Stimulated activated naive CD8-positive, alpha-beta T cell treated with anti-CD3 and anti-CD28 coated beads, Interleukin-15, Interleukin-2, amounts not matched to agents 100 U/mL and 50 U/mL, for 24 hours (primary cell): ENCODE measurements around the gene PLCB1.
"Not testable (repeated sequence)": the region's sequence is repeated elsewhere in the genome, so short reads cannot be mapped to it uniquely, and the experiment has no call there.

Source experiments
- ATAC-seq: fragments of 150-1000 bp; cut with Tn5 transposase; one replicate; pipeline ENCODE4 v1.10.0; 2021
- DNase-seq: peaks from one replicate; pipeline ENCODE4 v3.0.0; 2021

The PLCB1 gene

GRCh38 chr20:8447262-8448120, 315.4 kb downstream of the PLCB1 start:
- DNase-seq (no peak), ATAC-seq (no peak)

DNA sequence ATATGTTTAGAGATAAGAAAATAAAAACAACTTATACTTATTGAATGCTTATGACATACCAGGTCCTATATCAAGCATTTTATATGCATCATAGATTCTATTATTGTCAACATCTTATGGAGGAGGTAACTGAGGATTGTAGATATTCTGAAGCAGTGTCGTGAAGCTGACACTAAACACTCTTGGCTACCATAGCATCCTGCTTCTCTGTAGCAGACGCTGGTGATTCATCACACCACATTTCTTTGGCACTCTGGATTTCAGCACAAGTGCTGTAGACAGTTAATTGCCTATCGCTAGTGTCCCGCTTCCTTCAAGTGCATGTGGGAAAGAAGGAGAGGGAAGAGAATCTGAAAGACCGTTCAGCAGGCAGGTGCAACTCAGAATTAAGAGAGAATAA, 317.1 kb downstream of the PLCB1 start:
- no peak for ATAC-seq
- DNase-seq = no peak

DNA sequence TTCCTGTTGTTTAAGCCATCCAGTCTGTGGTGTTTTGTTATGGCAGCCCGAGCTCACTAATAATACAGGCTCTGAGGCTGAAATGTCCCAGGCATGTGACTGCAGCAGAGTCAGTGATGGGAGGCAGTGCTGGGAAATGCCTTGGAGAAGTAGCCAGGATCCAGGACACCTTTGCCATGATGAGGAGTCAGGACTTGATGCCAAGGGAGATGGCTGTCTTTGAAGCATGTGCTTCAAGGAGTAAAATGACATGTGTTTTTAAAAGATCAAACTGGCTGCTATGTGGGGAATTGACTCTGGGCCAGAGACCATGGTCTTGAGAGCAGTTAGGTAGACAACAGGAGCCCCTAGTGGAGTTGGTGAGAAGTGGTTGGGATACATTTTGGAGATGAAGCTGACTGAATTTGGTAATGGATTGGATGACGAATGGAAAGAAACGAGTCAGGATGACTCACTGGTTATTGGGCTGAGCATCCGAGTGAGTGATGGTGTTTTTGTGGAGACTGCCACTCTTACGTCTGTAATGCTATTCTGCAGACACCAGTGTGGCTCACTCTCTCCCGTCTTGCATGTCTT, 322.2 kb downstream of the PLCB1 start:
- DNase-seq = peak; percentile 33
- ATAC-seq = peak; percentile 95

DNA sequence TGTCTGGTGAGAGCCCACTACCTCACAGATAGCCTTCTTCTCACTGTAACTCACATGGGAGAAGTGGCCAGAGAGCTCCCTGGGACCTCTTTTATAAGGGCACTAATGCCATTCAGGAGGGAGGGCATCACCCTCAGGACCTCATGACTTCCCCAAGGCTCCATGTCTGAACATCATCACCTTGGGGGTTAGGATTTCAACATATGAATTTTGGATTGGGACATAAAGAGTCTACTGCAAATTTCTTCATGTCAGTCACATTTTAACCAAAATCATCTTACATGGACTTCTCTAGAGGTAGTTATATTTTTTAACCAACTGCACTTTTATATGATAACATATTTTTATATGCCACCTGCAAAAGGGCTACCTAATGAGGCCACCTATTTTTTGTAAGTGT, 324.7 kb downstream of the PLCB1 start:
- DNase-seq = no peak
- ATAC-seq = no peak

DNA sequence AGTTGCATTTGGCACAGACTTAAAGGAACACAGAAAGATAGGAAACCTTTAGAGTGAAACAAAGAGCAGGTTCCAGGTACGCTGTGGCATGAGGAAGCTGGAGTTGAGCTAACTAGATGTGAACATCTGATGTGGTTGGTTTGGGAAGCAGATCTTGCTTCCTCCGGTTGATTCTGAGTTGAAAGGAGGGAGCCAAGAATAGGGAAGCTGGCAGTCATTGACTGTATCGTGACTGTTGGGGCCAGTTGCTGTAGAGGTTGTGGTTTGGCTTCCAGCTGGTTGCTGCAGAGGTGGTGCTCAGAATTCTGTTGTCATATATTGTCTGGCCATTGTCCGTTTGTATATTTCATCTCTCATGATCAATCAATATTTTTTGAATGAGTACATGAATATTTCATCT, 325.9 kb downstream of the PLCB1 start:
- ATAC-seq (no peak), DNase-seq (no peak)

DNA sequence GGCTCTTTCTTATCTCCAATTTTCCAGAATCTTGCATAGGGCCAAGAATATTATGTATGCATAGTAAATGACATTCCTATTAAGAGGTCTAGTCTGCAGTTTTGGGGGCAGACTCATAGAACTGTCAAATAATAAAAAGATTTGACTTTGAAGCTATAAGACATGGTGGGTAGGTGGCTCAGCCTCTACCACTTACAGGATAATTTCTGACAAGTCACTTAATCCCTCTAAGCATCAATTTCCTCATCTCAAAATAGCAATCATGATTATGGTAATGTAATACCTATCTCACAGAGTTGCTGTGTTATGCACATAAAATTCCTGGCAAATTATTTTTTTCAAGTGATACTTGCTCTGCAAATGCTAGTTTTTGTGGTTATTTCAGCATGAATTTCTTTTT, 329.1 kb downstream of the PLCB1 start:
- DNase-seq (no peak), ATAC-seq (no peak)

- DNase-seq (no peak), ATAC-seq (no peak)
Measured at GRCh38 chr20:8464368-8464767, 332.3 kb downstream of the PLCB1 start.

- not testable (repeated sequence) for ATAC-seq, DNase-seq
Measured at GRCh38 chr20:8466781-8467180, 334.7 kb downstream of the PLCB1 start.

DNA sequence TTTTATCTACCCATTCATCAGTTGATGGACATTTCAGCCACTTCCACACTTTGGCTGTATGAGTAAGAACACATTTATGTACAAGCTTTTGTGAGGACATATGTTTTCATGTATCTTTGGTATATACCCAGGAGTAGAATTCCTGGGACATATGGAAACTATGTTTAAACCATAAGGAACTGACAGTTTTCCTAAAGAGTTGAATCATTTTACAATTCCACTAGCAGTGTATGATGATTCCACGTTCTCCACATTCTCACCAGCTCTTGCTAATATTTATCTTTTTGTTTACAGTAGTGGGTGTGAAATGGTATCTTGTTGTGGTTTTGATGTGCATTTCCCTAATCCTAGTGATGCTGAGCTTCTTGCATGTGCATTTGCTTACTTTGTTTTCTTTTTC, 338.1 kb downstream of the PLCB1 start:
- no peak for DNase-seq

DNA sequence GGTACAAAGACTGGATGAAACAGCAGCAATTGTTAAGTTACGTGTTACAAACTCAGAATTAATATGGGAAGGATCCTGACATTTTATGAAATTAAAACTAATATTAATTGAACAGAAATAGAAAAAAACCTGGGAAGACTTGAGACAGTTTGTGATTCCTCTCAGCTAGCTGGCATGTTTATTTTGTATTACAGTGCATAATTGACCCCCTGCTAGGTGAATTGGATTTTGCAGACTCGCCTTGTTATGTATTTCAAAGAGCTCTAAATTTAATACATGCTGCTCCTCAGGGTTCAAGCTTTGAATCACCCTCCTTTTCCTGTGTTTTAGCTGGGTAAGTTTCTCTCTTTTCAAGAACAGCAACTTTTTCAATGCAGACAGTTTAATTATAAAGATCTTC, 339.4 kb downstream of the PLCB1 start:
- no peak for ATAC-seq
- DNase-seq = no peak

More for the DNA sequence above, 338.1 kb downstream of the PLCB1 start:
- ATAC-seq = no peak

GRCh38 chr20:8473459-8473858, 341.4 kb downstream of the PLCB1 start:
- DNase-seq = no peak
- ATAC-seq = no peak

GRCh38 chr20:8474027-8474668, 342.1 kb downstream of the PLCB1 start:
- no peak for ATAC-seq
- no peak for DNase-seq

GRCh38 chr20:8476021-8476420, 344.0 kb downstream of the PLCB1 start:
- ATAC-seq (no peak), DNase-seq (no peak)

GRCh38 chr20:8480597-8480996, 348.5 kb downstream of the PLCB1 start:
- ATAC-seq = no peak
- no peak for DNase-seq

- no peak for ATAC-seq
- DNase-seq = no peak
Measured at GRCh38 chr20:8487696-8488095, 355.6 kb downstream of the PLCB1 start.

DNA sequence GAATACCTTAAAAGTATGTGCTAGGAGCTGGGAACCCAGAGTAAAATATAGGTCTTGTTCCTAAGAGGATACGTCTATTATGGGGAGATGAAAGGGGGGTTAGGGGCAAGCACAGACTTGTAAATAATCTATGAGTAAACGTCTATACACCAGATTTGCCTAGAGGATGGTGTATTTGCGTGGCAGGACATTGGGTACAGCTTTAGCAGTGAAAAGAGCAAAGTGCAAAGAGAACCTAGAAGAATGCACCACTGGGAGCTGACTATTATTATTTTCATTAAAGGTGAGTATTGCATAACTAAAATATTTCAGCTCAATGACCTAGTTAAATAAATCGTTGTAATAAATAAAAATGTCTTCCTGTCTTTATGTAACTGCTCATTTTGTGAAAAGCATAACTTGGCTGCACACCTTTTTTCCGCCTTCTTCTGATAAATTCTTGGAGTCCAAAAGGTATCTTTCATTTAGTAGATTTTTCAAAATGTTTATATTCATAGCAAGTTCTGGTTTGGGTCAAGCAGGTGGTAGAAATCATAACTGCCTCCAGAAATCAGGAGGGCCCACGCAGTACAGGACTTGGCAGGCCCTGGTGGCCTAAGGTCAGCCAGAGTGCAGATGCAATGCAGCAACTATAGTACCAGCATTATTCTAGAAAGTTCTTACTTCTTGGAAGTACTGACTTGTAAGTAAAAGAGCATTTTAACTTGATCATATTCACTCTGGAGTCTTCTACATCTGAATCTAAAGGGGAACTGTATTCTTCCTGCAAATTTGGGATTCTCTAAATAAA, 357.2 kb downstream of the PLCB1 start:
- ATAC-seq (no peak), DNase-seq (no peak)

GRCh38 chr20:8490076-8490830, 358.2 kb downstream of the PLCB1 start:
- no peak for DNase-seq
- no peak for ATAC-seq

GRCh38 chr20:8492173-8492572, 360.1 kb downstream of the PLCB1 start:
- ATAC-seq (no peak), DNase-seq (no peak)

DNA sequence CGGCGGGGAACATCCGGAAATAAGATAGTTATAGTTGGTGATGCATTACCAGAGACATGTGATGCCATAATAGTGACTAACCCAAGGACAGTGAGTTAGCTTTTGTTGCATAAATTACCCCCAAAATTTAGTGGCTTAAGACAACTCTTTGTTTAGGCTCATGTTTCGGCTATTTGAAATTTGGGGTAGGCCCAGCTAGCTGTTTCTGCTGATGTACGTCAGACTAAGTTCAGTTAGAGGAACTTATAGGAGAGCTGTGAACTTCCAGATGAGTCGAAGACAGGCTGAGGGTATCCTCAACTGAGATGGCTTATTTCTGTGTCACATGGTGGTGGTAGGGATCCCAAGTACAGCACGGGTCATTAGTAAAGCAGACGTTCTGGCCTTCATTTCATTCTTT, 366.5 kb downstream of the PLCB1 start:
- DNase-seq (no peak), ATAC-seq (no peak)

DNA sequence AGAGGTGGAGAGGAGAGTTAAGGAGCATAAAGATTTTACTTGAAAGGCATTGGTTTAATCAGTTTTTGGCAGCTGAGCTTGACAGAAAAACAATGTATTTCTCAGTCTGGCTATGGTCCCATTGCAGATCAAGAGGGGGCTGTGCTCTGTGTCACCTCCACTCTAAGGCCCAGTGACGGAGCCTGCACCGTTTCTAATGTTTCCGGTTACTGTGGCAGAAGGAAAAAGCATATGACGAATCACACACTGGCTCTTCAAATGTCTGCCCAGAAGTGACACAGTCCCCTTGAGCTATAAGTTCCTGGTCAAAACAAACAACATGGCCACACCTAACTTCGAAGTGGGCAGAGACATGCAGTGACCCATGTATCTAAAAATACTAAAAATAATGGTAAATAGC, 372.0 kb downstream of the PLCB1 start:
- DNase-seq (no peak), ATAC-seq (no peak)

- DNase-seq = no peak
- no peak for ATAC-seq
Measured at GRCh38 chr20:8505476-8506200, 373.6 kb downstream of the PLCB1 start.
